ENCODE data around the gene RRAS2.
"Not testable (repeated sequence)": the region's sequence is repeated elsewhere in the genome, so short reads cannot be mapped to it uniquely, and the experiment has no call there.

RRAS2 gene

DNA sequence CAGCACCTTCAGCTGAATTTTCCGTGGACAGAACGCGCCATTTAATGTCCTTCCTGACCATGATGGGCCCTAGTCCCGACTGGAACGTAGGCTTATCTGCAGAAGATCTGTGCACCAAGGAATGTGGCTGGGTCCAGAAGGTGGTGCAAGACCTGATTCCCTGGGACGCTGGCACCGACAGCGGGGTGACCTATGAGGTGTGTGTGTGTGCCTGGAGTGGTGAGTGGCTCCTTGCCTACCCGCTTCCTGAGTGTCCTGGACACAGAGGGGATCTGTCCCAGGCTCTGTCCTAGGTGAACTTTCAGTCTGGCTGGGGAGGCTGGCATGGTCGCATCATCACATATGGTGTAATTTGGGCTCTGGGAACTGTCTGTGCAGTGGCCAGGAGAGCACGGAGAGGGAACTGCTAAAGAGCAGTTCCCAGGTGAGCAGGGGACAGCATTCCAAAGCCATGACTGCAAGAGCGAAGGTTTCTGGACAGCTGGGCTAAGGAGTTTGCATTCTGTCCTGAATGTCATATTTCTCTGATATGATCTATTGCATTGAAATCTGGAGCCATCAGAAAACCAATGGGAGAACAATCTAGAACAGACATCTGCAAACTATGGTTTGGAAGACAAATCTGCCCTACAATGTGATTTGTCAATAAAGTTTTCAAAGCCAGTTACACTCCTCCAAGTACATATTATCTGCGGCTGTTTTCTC is 104.3 kb downstream of the RRAS2 start:
- ATAC-seq (ENCODE audit: low read depth) (no peak; the same call in 2 of the 3 replicates), DNase-seq (ENCODE audit: low spot score) (no peak)
- no peaks in the 10 kb centered on the region for H3K9me3 ChIP-seq (ENCODE audit: severe bottlenecking)
- H3K27ac ChIP-seq (ENCODE audit: poor library complexity, severe bottlenecking) = no peak overlapping the region
- no peak overlapping the region for H3K4me3 ChIP-seq (ENCODE audit: severe bottlenecking)
- H3K27me3 ChIP-seq (ENCODE audit: insufficient read depth, poor library complexity, severe bottlenecking) = no peaks in the 10 kb centered on the region
- no peaks in the 10 kb centered on the region for H3K36me3 ChIP-seq (ENCODE audit: low read depth)
- TF ChIP-seq, protein P1, sequence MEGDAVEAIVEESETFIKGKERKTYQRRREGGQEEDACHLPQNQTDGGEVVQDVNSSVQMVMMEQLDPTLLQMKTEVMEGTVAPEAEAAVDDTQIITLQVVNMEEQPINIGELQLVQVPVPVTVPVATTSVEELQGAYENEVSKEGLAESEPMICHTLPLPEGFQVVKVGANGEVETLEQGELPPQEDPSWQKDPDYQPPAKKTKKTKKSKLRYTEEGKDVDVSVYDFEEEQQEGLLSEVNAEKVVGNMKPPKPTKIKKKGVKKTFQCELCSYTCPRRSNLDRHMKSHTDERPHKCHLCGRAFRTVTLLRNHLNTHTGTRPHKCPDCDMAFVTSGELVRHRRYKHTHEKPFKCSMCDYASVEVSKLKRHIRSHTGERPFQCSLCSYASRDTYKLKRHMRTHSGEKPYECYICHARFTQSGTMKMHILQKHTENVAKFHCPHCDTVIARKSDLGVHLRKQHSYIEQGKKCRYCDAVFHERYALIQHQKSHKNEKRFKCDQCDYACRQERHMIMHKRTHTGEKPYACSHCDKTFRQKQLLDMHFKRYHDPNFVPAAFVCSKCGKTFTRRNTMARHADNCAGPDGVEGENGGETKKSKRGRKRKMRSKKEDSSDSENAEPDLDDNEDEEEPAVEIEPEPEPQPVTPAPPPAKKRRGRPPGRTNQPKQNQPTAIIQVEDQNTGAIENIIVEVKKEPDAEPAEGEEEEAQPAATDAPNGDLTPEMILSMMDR (IDR thresholded peaks at IDR 0.05; ENCODE audit: poor library complexity, severe bottlenecking) = no peak
- H3K4me1 ChIP-seq (ENCODE audit: insufficient read depth, poor library complexity, severe bottlenecking) = peaks cover 4% of the 10 kb centered on the region

DNA sequence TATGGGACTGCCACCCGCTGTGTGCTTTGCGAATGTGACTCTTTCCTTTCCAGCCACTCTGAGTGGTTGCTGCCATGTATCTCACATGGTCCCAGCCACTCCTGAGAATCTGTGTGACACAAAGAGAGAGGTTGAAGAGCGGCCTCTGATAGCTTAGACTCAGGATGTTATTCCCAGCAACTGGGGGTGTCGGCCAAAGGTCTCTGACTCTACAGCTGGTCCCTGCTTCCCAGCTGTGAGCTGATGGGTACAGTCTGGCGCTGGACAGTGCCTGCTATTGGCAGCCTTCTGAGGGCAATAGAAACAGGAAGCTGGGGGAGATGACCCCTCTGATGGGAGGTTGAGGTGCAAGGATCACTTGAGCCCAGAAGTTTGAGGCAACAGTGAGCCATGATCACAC is 105.1 kb downstream of the RRAS2 start:
- H3K9me3 ChIP-seq (ENCODE audit: severe bottlenecking) = no peaks in the 10 kb centered on the region
- ATAC-seq (ENCODE audit: low read depth) (no peak), DNase-seq (ENCODE audit: low spot score) (no peak)
- no peaks in the 10 kb centered on the region for H3K36me3 ChIP-seq (ENCODE audit: low read depth)
- no peak overlapping the region for H3K27ac ChIP-seq (ENCODE audit: poor library complexity, severe bottlenecking)
- H3K4me3 ChIP-seq (ENCODE audit: severe bottlenecking) = no peak overlapping the region
- no peaks in the 10 kb centered on the region for H3K27me3 ChIP-seq (ENCODE audit: insufficient read depth, poor library complexity, severe bottlenecking)
- TF ChIP-seq, protein P1 (IDR thresholded peaks at IDR 0.05; ENCODE audit: poor library complexity, severe bottlenecking) = no peak
- peaks cover 4% of the 10 kb centered on the region for H3K4me1 ChIP-seq (ENCODE audit: insufficient read depth, poor library complexity, severe bottlenecking)

DNA sequence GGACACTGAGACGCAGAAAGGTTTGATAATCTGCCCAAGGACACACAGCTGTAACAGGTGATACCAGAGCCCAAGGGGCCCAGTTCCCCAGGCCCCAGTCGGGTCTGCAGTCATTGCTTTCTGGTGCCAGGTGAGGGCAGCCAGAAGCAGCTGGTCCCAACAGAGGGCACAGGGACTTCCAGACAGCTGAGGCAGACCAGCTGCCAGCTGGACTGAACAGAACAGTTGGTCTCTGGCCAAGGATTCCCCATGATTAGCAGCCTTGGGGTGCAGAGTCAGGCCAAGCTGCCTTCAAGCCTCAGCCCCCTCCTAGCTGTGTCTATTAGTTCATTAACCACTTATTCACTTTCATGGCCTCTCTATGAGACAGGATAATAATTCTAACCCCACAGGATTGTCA is 105.6 kb downstream of the RRAS2 start:
- DNase-seq (ENCODE audit: low spot score) = no peak
- Histone ChIP-seq H3K9me3 (ENCODE audit: severe bottlenecking) (no peaks in the 10 kb centered on the region), H3K4me1 (ENCODE audit: insufficient read depth, poor library complexity, severe bottlenecking) (peaks cover 4% of the 10 kb centered on the region), H3K27ac (ENCODE audit: poor library complexity, severe bottlenecking) (no peak overlapping the region), H3K4me3 (ENCODE audit: severe bottlenecking) (no peak overlapping the region), H3K27me3 (ENCODE audit: insufficient read depth, poor library complexity, severe bottlenecking) (no peaks in the 10 kb centered on the region), H3K36me3 (ENCODE audit: low read depth) (no peaks in the 10 kb centered on the region)
- no peak for ATAC-seq (ENCODE audit: low read depth)
- TF ChIP-seq, protein P1 (IDR thresholded peaks at IDR 0.05; ENCODE audit: poor library complexity, severe bottlenecking) = peak; percentile 9

DNA sequence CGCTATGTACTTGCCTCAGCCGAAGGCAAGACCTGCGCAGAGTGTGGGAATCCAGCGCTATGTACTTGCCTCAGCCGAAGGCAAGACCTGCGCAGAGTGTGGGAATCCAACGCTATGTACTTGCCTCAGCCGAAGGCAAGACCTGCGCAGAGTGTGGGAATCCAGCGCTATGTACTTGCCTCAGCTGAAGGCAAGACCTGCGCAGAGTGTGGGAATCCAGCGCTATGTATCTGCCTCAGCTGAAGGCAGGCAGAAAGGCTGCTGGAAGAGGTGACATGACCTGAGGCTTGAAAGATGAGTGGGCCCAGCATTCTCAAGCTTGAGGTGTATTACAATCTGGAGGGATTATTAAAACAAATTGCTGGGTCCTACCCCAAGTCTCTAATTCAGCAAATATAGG is 106.5 kb downstream of the RRAS2 start:
- DNase-seq (ENCODE audit: low spot score); H3K27ac ChIP-seq (ENCODE audit: poor library complexity, severe bottlenecking); H3K4me3 ChIP-seq (ENCODE audit: severe bottlenecking); H3K9me3 ChIP-seq (ENCODE audit: severe bottlenecking); ATAC-seq (ENCODE audit: low read depth); H3K27me3 ChIP-seq (ENCODE audit: insufficient read depth, poor library complexity, severe bottlenecking); H3K4me1 ChIP-seq (ENCODE audit: insufficient read depth, poor library complexity, severe bottlenecking); H3K36me3 ChIP-seq (ENCODE audit: low read depth): not testable (repeated sequence)

DNA sequence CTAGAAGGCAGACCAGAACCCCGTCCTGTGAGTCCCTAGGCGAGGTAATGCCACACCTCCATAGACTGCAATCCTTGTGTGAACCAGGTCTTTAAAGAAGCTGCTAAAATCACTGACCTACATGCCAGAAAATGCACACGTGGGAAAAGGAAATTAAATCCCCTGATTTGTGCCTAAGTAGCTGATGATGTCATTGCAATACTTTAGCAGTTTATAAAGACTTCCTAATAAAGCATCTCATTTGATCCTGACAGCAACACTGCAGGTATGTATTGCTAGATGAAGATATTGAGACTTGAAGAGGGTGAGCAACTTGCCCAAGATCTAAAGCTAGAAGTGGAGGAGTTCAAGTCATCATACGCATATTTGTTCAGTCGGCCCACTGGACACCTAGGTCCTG is 107.2 kb downstream of the RRAS2 start:
- DNase-seq (ENCODE audit: low spot score) = no peak
- no peaks in the 10 kb centered on the region for H3K27me3 ChIP-seq (ENCODE audit: insufficient read depth, poor library complexity, severe bottlenecking)
- TF ChIP-seq, protein P1 (IDR thresholded peaks at IDR 0.05; ENCODE audit: poor library complexity, severe bottlenecking) = no peak

More for the DNA sequence above, 107.2 kb downstream of the RRAS2 start:
- H3K27ac ChIP-seq (ENCODE audit: poor library complexity, severe bottlenecking) = no peak overlapping the region
- H3K36me3 ChIP-seq (ENCODE audit: low read depth) = no peaks in the 10 kb centered on the region
- H3K9me3 ChIP-seq (ENCODE audit: severe bottlenecking) = no peaks in the 10 kb centered on the region
- ATAC-seq (ENCODE audit: low read depth) = no peak
- no peak overlapping the region for H3K4me3 ChIP-seq (ENCODE audit: severe bottlenecking)
- H3K4me1 ChIP-seq (ENCODE audit: insufficient read depth, poor library complexity, severe bottlenecking) = no peaks in the 10 kb centered on the region
